H9 (cell line): ENCODE results near the gene KIAA1614. TPM values are rescaled to one million over a fixed set of nuclear protein-coding genes. Genes with fewer than 3 reads are reported as not detected.

Source experiments
- DNase-seq: peaks from one replicate; pipeline ENCODE4 v3.0.0-alpha.2; 2017
- H2AFZ ChIP-seq: one replicate; pipeline ENCODE4 v1.6.1; 2013; ENCODE audit warnings: mild to moderate bottlenecking, low read length, control low read depth, moderate library complexity
- H2AK5ac ChIP-seq: 2 replicates; pipeline ENCODE4 v1.6.1; 2013; ENCODE audit warnings: low read length, control low read depth, mixed read lengths; ENCODE audit not compliant: insufficient read length
- H2BK120ac ChIP-seq: one replicate; pipeline ENCODE4 v1.6.1; 2013; ENCODE audit warnings: low read depth, mild to moderate bottlenecking, low read length, control low read depth, inconsistent platforms; ENCODE audit not compliant: poor library complexity, severe bottlenecking
- H2BK12ac ChIP-seq: 2 replicates; pipeline ENCODE4 v1.6.1; 2013; ENCODE audit warnings: low read length, control low read depth, mixed read lengths, low read depth; ENCODE audit not compliant: insufficient read length
- H2BK15ac ChIP-seq: 2 replicates; pipeline ENCODE4 v1.6.1; 2013; ENCODE audit warnings: low read depth, low read length, control low read depth
- H2BK20ac ChIP-seq: one replicate; pipeline ENCODE4 v1.6.1; 2013; ENCODE audit warnings: low read depth, mild to moderate bottlenecking, low read length, control low read depth, inconsistent platforms; ENCODE audit not compliant: poor library complexity, severe bottlenecking
- H2BK5ac ChIP-seq: 2 replicates; pipeline ENCODE4 v1.6.1; 2013; ENCODE audit warnings: low read length, control low read depth, mixed read lengths; ENCODE audit not compliant: insufficient read length
- H3K14ac ChIP-seq: 2 replicates; pipeline ENCODE4 v1.6.1; 2013; ENCODE audit warnings: low read length, control low read depth; ENCODE audit not compliant: insufficient read depth
- H3K18ac ChIP-seq: 2 replicates; pipeline ENCODE4 v1.6.1; 2013; ENCODE audit warnings: low read depth, mild to moderate bottlenecking, mixed read lengths, low read length, control low read depth; ENCODE audit not compliant: insufficient read length
- H3K23ac ChIP-seq: 2 replicates; pipeline ENCODE4 v1.6.1; 2013; ENCODE audit warnings: low read length, control low read depth, mixed read lengths, low read depth; ENCODE audit not compliant: insufficient read length
- H3K23me2 ChIP-seq: 2 replicates; pipeline ENCODE4 v1.6.1; 2013; ENCODE audit warnings: low read depth, mild to moderate bottlenecking, mixed read lengths, low read length, control low read depth; ENCODE audit not compliant: insufficient read length, poor library complexity, severe bottlenecking
- H3K27ac ChIP-seq: 2 replicates; pipeline ENCODE4 v1.5.1; 2013; ENCODE audit warnings: low read length, control low read depth, mixed read lengths, low read depth; ENCODE audit not compliant: insufficient read length
- H3K27me3 ChIP-seq: 2 replicates; pipeline ENCODE4 v1.6.1; 2013; ENCODE audit warnings: low read length, control low read depth, inconsistent platforms; ENCODE audit not compliant: insufficient read depth
- H3K4ac ChIP-seq: 2 replicates; pipeline ENCODE4 v1.6.1; 2013; ENCODE audit warnings: low read depth, mild to moderate bottlenecking, control low read depth, inconsistent platforms, low read length, moderate library complexity
- H3K4me1 ChIP-seq: 2 replicates; pipeline ENCODE4 v1.6.1; 2013; ENCODE audit warnings: low read length, control low read depth, inconsistent platforms; ENCODE audit not compliant: insufficient read depth
- H3K4me2 ChIP-seq: 2 replicates; pipeline ENCODE4 v1.6.1; 2013; ENCODE audit warnings: low read length, control low read depth, mixed read lengths; ENCODE audit not compliant: insufficient read length, insufficient read depth
- H3K56ac ChIP-seq: 2 replicates; pipeline ENCODE4 v1.6.1; 2013; ENCODE audit warnings: low read depth, mild to moderate bottlenecking, mixed read lengths, low read length, control low read depth; ENCODE audit not compliant: insufficient read length
- H3K79me1 ChIP-seq: 2 replicates; pipeline ENCODE4 v1.6.1; 2013; ENCODE audit warnings: low read depth, mild to moderate bottlenecking, moderate library complexity, low read length, control low read depth, inconsistent platforms; ENCODE audit not compliant: insufficient read depth, poor library complexity, severe bottlenecking
- H3K79me2 ChIP-seq: 2 replicates; pipeline ENCODE4 v1.6.1; 2013; ENCODE audit warnings: low read length, control low read depth, inconsistent platforms; ENCODE audit not compliant: insufficient read depth
- H3K9ac ChIP-seq: 2 replicates; pipeline ENCODE4 v1.6.1; 2013; ENCODE audit warnings: low read length, control low read depth, mixed read lengths; ENCODE audit not compliant: insufficient read length; ENCODE audit errors: extremely low read depth
- H3K9me3 ChIP-seq: one replicate; pipeline ENCODE4 v1.6.1; 2013; ENCODE audit warnings: low read depth, low read length, inconsistent platforms; ENCODE audit not compliant: control insufficient read depth
- H3T11ph ChIP-seq: one replicate; pipeline ENCODE4 v1.6.1; 2013; ENCODE audit warnings: mild to moderate bottlenecking, low read length, control low read depth, inconsistent platforms
- H4K20me1 ChIP-seq: one replicate; pipeline ENCODE4 v1.6.1; 2013; ENCODE audit not compliant: control insufficient read depth, insufficient read length, insufficient read depth
- H4K5ac ChIP-seq: 2 replicates; pipeline ENCODE4 v1.6.1; 2013; ENCODE audit warnings: low read depth, mild to moderate bottlenecking, mixed read lengths, low read length, control low read depth; ENCODE audit not compliant: insufficient read length
- H4K8ac ChIP-seq: replicated peaks from 2 replicates; pipeline ENCODE4 v1.6.1; 2013; ENCODE audit warnings: low read length, control low read depth, mixed read lengths, low read depth; ENCODE audit not compliant: insufficient read length
- H4K91ac ChIP-seq: 2 replicates; pipeline ENCODE4 v1.6.1; 2013; ENCODE audit warnings: low read depth, mild to moderate bottlenecking, moderate library complexity, mixed read lengths, low read length, control low read depth; ENCODE audit not compliant: insufficient read length
- H3K27ac Mint-ChIP-seq, 3 experiments: 2 replicates in 2 of 3; 3 replicates in 1 of 3; pipeline ENCODE4 v1.8.0; 2020 to 2021; ENCODE audit warnings: mixed read lengths in 3 of 3, mild to moderate bottlenecking in 1 of 3, moderate library complexity in 1 of 3
- H3K27me3 Mint-ChIP-seq: 2 replicates; pipeline ENCODE4 v1.8.0; 2021; ENCODE audit warnings: low read depth, mild to moderate bottlenecking, moderate library complexity, mixed read lengths
- H3K36me3 Mint-ChIP-seq, 3 experiments: 2 replicates in 2 of 3; 3 replicates in 1 of 3; pipeline ENCODE4 v1.8.0; 2020 to 2021; ENCODE audit warnings: low read depth in 3 of 3, mixed read lengths in 3 of 3; ENCODE audit not compliant: insufficient read depth in 1 of 3
- H3K4me1 Mint-ChIP-seq, 2 experiments: 2 replicates each; pipeline ENCODE4 v1.8.0; 2020; ENCODE audit warnings: mixed read lengths in 2 of 2
- H3K4me3 Mint-ChIP-seq, 2 experiments: 2 replicates in 1 of 2; 3 replicates in 1 of 2; pipeline ENCODE4 v1.8.0; 2020 to 2021; ENCODE audit warnings: mild to moderate bottlenecking in 2 of 2, mixed read lengths in 2 of 2, moderate library complexity in 1 of 2
- H3K9me3 Mint-ChIP-seq, 2 experiments: 2 replicates in 1 of 2; 3 replicates in 1 of 2; pipeline ENCODE4 v1.8.0; 2020; ENCODE audit warnings: mild to moderate bottlenecking in 2 of 2, mixed read lengths in 2 of 2, moderate library complexity in 1 of 2
- CTCF ChIP-seq: fragments of 200-600 bp; sonication (generic); conservative IDR thresholded peaks from 3 replicates; pipeline ENCODE4 v1.8.0; 2021; ENCODE audit warnings: antibody characterized with exemption, mild to moderate bottlenecking
- WGBS: extraction: QIAGEN DNeasy Blood & Tissue Kit; methylation state at CpG from one replicate; pipeline ENCODE4 v1.1.7; 2013; ENCODE audit warnings: missing lambda C conversion rate, low lambda C conversion rate, mixed read lengths; ENCODE audit not compliant: insufficient read length; ENCODE audit errors: extremely low coverage; 5-methylcytosine and 5-hydroxymethylcytosine counted together
- total RNA-seq: library from RNA; stranded (reverse); gene quantifications from 2 replicates; pipeline ENCODE4 v1.2.1, GENCODE V29; 2021

The KIAA1614 gene
- total RNA-seq, 1 experiment from 2014 or later, result 1.3 TPM

GRCh38 chr1:180940445-180940844 lies 27.7 kb downstream of the KIAA1614 start:
- H3K4me1 Mint-ChIP-seq, result peaks cover 15 to 22% of the 10 kb centered on the region in 2 experiments
- H3K36me3 Mint-ChIP-seq, result peaks cover 0 to 5% (median 0%) of the 10 kb centered on the region in 3 experiments; a peak in 1 of 7 replicates
- Histone ChIP-seq H2BK15ac (no peak overlapping the region), H3K4ac (no peak overlapping the region), H3K9ac (no peak overlapping the region), H3K4me2 (no peak overlapping the region), H4K91ac (no peak overlapping the region), H4K5ac (no peak overlapping the region), H2AK5ac (no peak overlapping the region), H3T11ph (no peak overlapping the region), H3K9me3 (no peaks in the 10 kb centered on the region), H4K8ac (no peak overlapping the region), H3K18ac (no peak overlapping the region), H3K14ac (no peak overlapping the region), H4K20me1 (no peaks in the 10 kb centered on the region), H3K23me2 (no peaks in the 10 kb centered on the region), H3K23ac (no peak overlapping the region), H2BK12ac (no peak overlapping the region), H2BK5ac (no peak overlapping the region), H3K79me1 (no peaks in the 10 kb centered on the region), H3K56ac (no peak overlapping the region), H2BK120ac (no peak overlapping the region), H2AFZ (no peak overlapping the region), H3K4me1 (no peaks in the 10 kb centered on the region), H3K27me3 (no peaks in the 10 kb centered on the region), H3K27ac (no peak overlapping the region), H2BK20ac (no peak overlapping the region), H3K79me2 (no peaks in the 10 kb centered on the region)
- no peaks in the 10 kb centered on the region for H3K9me3 Mint-ChIP-seq
- no peak for DNase-seq
- TF ChIP-seq CTCF, result no peak
- H3K4me3 Mint-ChIP-seq, result no peak overlapping the region
- H3K27ac Mint-ChIP-seq, result no peak overlapping the region
- H3K27me3 Mint-ChIP-seq, result peaks cover 13% of the 10 kb centered on the region
- no CpG with 5 or more reads among the region's 5 CpGs for WGBS
